ENCODE data around the gene TOR1A.
"Not testable (repeated sequence)": the region's sequence is repeated elsewhere in the genome, so short reads cannot be mapped to it uniquely, and the experiment has no call there.

The TOR1A gene

GRCh38 chr9:129783516-129784361 is 40.2 kb downstream of the TOR1A start:
- DNase-seq (ENCODE audit: low spot score), result peak; percentile 69

- no peak for DNase-seq (ENCODE audit: low spot score)
These were observed 42.0 kb downstream of the TOR1A start for GRCh38 chr9:129781981-129782380.

DNA sequence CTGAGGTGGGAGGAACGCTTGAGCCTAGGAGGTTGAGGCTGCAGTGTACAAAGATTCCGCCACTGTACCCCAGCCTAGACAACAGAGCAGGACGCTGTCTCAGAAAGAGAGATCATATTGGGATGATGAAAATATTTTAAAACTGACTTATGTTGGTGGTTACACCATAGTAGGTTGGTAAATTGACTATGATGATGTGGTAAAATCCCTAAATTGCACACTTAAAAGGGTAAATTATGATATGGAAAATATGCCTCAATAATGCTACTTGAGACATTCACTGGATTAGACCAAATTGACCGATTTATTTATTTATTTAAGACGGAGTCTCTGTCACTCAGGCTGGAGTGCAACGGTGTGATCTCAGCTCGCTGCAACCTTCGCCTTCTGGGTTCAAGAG is 42.8 kb downstream of the TOR1A start:
- no peak for DNase-seq (ENCODE audit: low spot score)

DNA sequence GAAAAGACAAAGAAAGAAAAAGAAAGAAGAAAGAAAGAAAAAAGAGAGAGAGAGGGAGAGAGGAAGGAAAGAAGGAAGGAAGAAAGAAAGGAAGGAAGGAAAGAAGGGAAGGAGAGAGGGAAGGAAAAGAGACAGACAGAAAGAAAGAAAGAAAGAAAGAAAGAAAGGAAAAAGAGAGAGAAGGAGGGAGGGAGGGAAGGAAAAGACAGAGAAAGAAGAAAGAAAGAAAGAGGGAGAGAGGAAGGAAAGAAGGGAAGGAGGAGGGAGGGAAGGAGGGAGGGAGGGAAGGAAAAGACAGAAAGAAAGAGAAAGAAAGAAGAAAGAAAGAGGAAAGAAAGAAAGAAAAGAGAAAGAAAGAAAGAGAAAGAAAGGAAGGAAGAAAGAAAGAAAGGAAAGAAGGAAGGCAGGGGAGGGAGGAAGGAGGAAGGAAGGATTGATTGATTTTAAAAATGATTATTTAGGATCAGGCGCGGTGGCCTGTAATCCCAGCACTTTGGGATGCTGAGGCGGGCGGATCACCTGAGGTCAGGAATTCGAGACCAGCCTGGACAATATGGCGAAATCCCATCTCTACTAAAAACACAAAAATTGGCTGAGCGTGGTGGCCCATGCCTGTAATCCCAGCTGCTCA is 44.3 kb downstream of the TOR1A start:
- no peak for DNase-seq (ENCODE audit: low spot score)

DNA sequence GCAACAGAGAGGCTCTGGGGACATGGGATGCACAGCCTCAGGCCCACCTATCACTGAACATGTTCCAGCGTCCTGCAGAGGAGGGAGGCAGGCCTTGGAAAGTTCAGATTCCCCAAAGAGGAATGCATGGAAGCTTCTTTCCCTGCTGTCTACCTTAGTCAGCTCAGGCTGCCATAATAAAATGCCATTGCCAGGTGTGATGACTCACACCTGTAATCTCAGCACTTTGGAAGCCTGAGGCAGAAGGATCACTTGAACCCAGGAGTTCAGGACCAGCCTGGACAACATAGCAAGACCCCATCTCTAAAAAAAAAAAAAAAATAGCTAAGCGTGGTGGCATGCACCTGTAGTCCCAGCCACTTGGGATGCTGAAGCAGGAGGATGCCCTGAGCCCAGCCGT is 45.5 kb downstream of the TOR1A start:
- no peak for DNase-seq (ENCODE audit: low spot score)

DNA sequence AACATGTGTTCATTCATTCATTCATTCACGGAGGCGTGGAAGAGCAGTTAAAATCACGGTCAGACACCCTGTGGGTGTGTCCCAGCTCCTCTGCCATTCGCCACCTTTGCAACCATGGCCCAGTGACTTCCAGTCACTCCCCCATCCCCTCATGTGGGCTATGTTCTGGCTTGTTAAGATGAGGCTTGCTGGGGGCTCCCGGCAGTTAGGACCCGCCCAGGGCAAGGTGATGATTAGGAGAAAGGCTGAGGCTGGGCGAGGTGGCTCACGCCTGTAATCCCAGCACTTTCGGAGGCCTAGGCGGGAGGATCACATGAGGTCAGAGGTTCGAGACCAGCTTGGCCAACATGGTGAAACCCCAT is 46.2 kb downstream of the TOR1A start:
- no peak for DNase-seq (ENCODE audit: low spot score)

DNA sequence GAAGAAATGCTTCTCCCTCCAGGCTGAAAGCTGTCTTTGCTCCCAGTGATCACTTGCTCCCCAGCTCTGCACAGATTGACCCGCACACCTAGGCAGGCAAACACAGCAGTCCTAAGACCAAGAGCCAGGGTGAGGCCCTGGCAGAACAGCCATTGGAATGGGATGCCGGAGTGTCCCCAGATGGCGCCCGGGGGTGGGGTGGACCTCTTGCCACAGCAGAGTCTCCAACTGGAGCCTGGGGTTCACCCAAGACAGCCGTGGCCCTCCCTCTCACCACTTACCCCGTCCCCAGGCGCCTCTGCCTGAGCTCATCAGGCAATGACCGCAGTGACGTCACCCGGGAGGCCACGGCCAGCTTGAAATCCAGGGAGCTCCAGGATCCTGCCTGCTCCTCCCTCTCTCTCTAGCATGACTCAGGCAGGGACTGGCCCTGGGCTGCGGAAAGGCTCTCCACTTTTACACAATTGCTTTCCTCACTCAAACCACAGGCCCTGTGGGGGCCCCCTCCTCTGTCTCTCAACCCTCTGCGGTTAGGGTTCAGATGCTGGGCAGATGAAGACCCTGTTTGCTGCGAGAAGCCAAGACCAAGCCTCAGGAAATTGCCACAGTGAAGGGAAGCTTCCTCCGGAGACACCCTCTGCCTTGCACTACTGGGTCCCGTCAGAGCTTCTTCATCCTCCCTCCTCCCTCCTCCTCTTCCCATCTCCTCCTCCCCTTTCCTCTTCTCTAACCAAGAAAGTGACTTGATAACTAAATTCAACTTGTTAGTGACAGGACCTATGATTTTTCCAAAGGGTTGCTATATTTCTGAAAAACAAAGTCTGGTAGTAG is 46.8 kb downstream of the TOR1A start:
- peak; percentile 92 for DNase-seq (ENCODE audit: low spot score)

DNA sequence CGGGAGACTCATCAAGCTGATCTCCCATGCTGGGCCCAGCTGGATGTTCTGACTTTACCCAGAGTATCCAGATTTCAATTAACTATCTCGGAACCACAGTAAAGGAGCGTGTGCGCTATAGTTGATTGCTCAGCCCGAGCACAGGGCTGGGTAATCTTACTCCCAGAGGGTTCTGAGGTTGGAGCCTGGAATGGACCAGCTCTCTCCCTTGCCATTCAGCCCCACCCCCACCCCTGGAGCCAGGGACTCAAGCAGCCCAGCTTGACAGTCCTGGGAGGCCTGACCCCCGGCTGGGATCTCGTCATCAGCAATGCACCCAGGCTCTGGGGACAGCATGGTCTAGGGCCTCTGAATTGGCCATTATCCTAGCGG is 47.4 kb downstream of the TOR1A start:
- DNase-seq (ENCODE audit: low spot score), result no peak

GRCh38 chr9:129776096-129776495 is 47.8 kb downstream of the TOR1A start:
- not testable (repeated sequence) for DNase-seq (ENCODE audit: low spot score)

DNA sequence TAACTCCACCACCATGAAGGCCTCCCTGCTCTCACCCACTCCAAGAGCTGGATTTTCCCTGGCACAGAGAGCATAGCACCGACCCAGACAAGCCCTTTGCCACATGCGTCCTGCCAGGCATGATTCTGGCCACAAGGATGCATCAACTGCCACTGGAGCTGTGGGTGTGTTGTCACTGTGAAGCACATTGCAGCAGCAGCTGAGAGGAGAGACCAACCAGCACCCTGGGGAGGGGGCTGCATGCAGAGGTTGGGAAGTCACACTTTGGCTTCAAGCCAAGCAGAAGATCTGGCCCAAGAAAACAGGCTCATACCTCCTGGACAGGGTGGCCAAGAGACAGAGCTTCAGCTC is 48.5 kb downstream of the TOR1A start:
- DNase-seq (ENCODE audit: low spot score), result no peak

DNA sequence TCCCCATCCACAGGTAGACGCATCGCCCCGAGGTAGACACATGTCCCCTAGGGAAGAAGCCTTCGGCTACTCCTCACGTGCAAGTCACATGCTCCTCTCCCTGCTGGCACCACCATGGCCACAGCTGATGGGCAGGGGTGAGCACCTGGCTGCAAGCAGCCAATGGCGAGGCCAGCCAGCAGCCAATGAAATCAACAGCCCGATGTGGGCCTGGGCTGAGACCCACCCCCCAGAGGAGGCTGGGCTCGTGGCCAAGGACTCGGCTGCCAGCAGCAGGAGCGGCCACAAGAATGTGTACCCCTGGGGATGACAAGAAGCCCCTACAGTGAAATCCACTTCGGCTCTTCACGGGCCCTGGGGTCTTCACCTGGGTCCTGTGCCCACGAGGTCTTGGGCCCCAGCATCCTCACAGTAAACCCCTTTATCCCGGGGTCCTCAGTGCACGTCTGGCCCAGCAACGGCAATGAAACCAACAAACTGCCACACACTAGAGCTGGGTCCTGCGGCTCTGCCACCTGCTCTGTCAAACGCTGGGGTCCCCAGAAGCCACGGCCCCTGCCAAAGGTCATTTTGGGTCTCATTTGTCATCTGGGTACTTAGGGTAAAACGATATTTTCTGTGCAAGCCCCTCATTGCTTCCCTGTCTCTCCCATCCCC is 49.0 kb downstream of the TOR1A start:
- DNase-seq (ENCODE audit: low spot score), result no peak

DNA sequence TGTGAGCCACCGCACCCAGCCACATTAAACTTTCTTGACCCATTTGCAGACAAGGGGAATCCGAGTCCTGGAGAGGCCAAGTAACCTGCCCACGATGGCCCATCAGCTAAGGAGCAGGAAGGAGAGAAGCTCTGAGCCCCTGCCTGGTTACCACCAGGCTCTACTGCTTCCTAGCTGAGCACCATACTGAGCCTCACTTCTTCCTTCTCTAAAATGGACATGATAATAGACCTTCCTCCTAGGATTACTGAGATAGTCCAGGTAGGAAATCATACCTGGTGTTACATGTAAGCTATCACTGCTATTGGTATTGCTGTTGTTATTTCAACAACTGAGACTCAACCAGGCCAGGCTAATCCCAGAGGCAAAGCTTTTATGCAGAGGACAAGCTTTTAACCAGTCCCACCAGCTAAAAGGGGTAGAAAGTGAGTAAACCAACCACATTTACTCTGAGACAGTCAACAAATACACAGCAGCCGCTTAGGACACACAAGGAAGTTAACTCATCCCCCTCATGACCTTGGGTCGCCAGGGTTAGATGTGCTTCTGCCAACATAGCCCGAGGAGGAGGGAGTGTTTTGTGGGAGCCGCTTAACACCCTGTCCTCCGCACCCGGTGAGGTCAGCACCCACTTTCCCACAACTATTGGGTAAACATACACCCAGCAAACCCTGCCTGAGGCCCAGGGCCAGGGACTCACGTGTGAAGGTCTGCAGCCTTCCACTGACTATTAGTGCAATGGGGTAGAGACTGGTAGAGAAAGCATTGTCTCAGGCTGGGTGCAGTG is 50.5 kb downstream of the TOR1A start:
- no peak for DNase-seq (ENCODE audit: low spot score)

- no peak for DNase-seq (ENCODE audit: low spot score)
These were observed 53.2 kb downstream of the TOR1A start for GRCh38 chr9:129770741-129771140.

DNA sequence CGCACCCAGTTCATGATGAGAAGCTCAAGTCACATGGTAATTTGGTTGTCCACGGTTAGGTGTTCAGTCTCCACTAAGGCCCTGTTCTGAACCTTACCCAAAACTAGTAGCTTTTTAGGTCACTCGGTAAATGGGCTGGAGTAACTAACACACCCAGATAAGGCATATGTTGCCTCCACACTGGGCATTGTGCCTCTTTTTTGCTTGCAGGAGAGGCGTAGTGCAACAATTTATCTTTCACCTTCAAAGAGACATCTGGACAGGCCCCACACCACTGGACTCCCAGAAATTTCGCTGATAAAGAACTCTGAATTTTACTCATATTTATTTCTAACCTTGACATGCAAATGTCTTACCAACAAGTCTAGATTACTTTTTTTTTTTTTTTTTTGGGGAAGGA is 54.3 kb downstream of the TOR1A start:
- DNase-seq (ENCODE audit: low spot score), result no peak

DNA sequence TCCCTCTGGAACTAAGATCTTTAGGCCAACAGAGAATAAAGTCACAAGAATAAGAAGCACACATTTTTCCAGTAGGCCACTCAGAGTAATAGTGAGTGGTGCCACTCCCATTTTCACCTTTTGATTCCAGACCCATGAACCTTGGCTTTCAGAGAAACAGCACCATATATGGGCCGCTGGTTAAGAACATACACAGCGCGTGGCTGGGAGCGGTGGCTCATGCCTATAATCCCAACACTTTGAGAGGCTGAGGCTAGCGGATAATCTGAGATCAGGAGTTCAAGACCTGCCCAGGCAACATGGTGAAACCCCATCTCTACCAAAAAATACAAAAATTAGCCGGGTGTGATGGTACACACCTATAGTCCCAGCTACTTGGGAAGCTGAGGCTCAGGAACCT is 55.5 kb downstream of the TOR1A start:
- no peak for DNase-seq (ENCODE audit: low spot score)

DNA sequence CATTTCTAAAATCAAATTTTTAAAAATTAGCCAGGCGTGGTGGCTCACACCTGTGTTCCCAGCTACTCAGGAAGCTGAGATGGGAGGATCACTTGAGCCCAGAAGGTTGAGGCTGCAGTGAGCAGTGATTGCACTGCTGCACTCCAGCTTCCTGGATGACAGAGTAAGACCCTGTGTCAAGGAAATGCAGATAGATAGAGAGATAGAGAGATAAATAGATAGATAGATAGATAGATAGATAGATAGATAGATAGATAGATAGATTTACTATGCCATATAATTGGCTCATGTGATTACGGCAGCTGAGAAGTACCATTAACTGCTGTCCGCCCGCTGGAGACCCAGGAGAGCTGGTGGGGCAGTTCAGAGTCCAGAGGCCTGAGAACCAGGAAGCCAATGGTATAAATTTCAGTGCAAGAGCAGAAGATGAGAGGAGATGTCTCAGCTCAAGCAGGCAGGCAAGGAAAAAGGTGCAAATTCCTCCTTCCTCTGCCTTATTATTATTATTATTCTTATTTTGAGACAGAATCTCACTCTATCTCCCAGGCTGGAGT is 58.1 kb downstream of the TOR1A start:
- DNase-seq (ENCODE audit: low spot score), result no peak

GRCh38 chr9:129762985-129763926 is 60.7 kb downstream of the TOR1A start:
- no peak for DNase-seq (ENCODE audit: low spot score)
